PC-3 (cell line): ENCODE measurements around the gene PCDHGC3. TPM values are rescaled to one million over a fixed set of nuclear protein-coding genes. Genes with fewer than 3 reads are reported as not detected.

Experiments used
- ATAC-seq: fragments of 200-7000 bp; cut with Tn5 transposase; 2 replicates; pipeline ENCODE4 v1.9.1; 2020; ENCODE audit warnings: mild to moderate bottlenecking, moderate library complexity
- BruUV-seq: library from RNA; stranded (reverse); fragments of 400-500 nt; replicated peaks from 2 replicates; lab custom pipeline; 2021; lab: Mats Ljungman, UMichigan
- CTCF ChIA-PET: fragments of 300-600 bp; sonication (Branson Sonifier 250); formaldehyde crosslinking; loops from one replicate; lab custom pipeline; 2022; ENCODE audit warnings: antibody characterized with exemption; lab: Charles Lee
- POLR2A ChIA-PET: fragments of 300-600 bp; sonication (Branson Sonifier 250); formaldehyde crosslinking; loops from one replicate; lab custom pipeline; 2022; ENCODE audit warnings: antibody characterized with exemption; ENCODE audit not compliant: unreplicated experiment; lab: Charles Lee
- DNase-seq: peaks from one replicate; pipeline ENCODE4 v3.0.0-alpha.2; 2015
- H2AFZ ChIP-seq: fragments of 300-600 bp; sonication (generic); 2 replicates; pipeline ENCODE4 v1.6.0; 2016; ENCODE audit warnings: antibody characterized with exemption, low read length
- H3F3A ChIP-seq: fragments of 300-600 bp; sonication (generic); one replicate; pipeline ENCODE4 v1.6.0; 2017; ENCODE audit warnings: antibody characterized with exemption, low read length, control low read depth, mild to moderate bottlenecking; ENCODE audit not compliant: unreplicated experiment
- H3K27ac ChIP-seq: fragments of 300-600 bp; sonication (generic); 2 replicates; pipeline ENCODE4 v1.5.1; 2016; ENCODE audit warnings: mild to moderate bottlenecking, low read length
- H3K27me3 ChIP-seq: fragments of 300-600 bp; sonication (generic); 2 replicates; pipeline ENCODE4 v1.6.1; 2016; ENCODE audit warnings: low read length, mixed read lengths
- H3K36me3 ChIP-seq: fragments of 300-600 bp; sonication (generic); 2 replicates; pipeline ENCODE4 v1.6.1; 2016; ENCODE audit warnings: low read depth, mixed run types, low read length, mixed read lengths
- H3K4me1 ChIP-seq: fragments of 300-600 bp; sonication (generic); 2 replicates; pipeline ENCODE4 v1.5.1; 2016; ENCODE audit warnings: low read length; ENCODE audit not compliant: insufficient read depth
- H3K4me2 ChIP-seq: fragments of 300-600 bp; sonication (generic); 2 replicates; pipeline ENCODE4 v1.6.0; 2016; ENCODE audit warnings: low read length
- H3K4me3 ChIP-seq: fragments of 300-600 bp; sonication (generic); 2 replicates; pipeline ENCODE4 v1.5.1; 2016; ENCODE audit warnings: mild to moderate bottlenecking, low read length, mixed read lengths
- H3K79me2 ChIP-seq: fragments of 300-600 bp; sonication (generic); 2 replicates; pipeline ENCODE4 v1.6.1; 2017; ENCODE audit warnings: low read length, mixed read lengths
- H3K9ac ChIP-seq: fragments of 300-600 bp; sonication (generic); 2 replicates; pipeline ENCODE4 v1.6.0; 2016; ENCODE audit warnings: mild to moderate bottlenecking, low read length
- H3K9me2 ChIP-seq: fragments of 300-600 bp; sonication (generic); replicated peaks from 2 replicates; pipeline ENCODE4 v1.6.1; 2016; ENCODE audit warnings: mixed run types, low read length, mixed read lengths
- H3K9me3 ChIP-seq: fragments of 300-600 bp; sonication (generic); 2 replicates; pipeline ENCODE4 v1.6.1; 2016; ENCODE audit warnings: low read length, mixed read lengths
- H4K20me1 ChIP-seq: fragments of 300-600 bp; sonication (generic); 2 replicates; pipeline ENCODE4 v1.6.1; 2016; ENCODE audit warnings: low read length, mixed read lengths
- EZH2 ChIP-seq: fragments of 300-600 bp; sonication (generic); IDR thresholded peaks from one replicate; pipeline ENCODE4 v1.6.1; 2017; ENCODE audit warnings: antibody characterized with exemption, mild to moderate bottlenecking, low read length; ENCODE audit not compliant: unreplicated experiment
- EZH2phosphoT487 ChIP-seq: fragments of 300-600 bp; sonication (generic); IDR thresholded peaks from 2 replicates; pipeline ENCODE4 v1.6.1; 2018; ENCODE audit warnings: mild to moderate bottlenecking, antibody characterized with exemption, low read length, borderline replicate concordance
- intact Hi-C: fragments of 100-400 bp; cut with micrococcal nuclease; formaldehyde crosslinking; loops from 2 replicates; pipeline ENCODE4 v1.9.0; 2023
- total RNA-seq: library from RNA; depleted of rRNA; stranded (reverse); fragments of >200 nt; gene quantifications from 2 replicates; pipeline ENCODE4 v1.2.3, GENCODE V29; 2014
- TF ChIP-seq, protein P1 (sequence below): fragments of 300-600 bp; sonication (generic); conservative IDR thresholded peaks from 2 replicates; pipeline ENCODE4 v1.5.1; 2017; ENCODE audit warnings: antibody characterized with exemption, low read depth, mild to moderate bottlenecking, low read length

PCDHGC3 gene
- total RNA-seq, 1 experiment from 2014 or later = 2.1 TPM

DNA sequence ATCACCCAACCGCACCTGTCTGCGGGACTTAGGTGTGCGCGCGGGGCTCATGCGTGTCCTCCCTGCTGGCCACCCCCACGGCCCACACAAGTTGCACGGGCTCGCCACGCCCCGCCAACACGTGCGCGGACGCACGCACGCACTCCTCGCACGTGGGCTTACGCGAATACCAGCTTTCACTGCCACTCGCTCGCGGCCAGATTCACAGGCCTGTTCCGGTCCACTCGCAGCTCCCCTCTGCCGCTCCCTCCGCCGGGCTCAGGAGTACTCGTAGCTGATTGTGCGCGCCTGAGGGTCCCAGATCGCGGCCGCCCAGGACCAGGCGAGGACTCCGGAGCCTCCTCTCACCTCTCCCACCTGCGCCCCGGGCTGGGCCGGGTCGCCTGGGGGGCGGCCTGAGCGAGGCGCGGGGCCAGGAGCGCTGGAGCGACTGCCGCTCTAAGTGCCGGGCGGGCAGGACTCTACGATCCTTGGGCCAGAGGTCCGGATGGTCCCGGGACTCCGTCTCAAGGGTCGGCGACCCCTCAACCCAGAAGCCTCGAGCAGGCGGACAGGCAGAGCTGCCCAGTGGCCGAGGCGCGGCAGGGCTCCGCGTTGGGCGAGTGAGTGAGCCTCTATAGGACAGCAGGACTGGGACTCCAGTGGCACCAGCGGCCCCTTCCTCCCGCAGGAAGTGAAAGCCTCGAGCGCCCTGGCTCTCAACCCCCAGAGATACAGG lies 16.6 kb downstream of the PCDHGC3 start:
- H2AFZ ChIP-seq = no peak overlapping the region
- H3K79me2 ChIP-seq = no peaks in the 10 kb centered on the region
- no TSS peak for BruUV-seq
- no peaks in the 10 kb centered on the region for H3F3A ChIP-seq
- no peaks in the 10 kb centered on the region for H3K27me3 ChIP-seq
- DNase-seq (no peak), ATAC-seq (no peak)
- ChIA-PET CTCF (no interaction called here), POLR2A (no interaction called here)
- H3K4me3 ChIP-seq = no peak overlapping the region
- H3K4me1 ChIP-seq = peaks cover 15% of the 10 kb centered on the region; the same call in 1 of the 2 replicates
- no peak overlapping the region for H3K27ac ChIP-seq
- no peaks in the 10 kb centered on the region for H4K20me1 ChIP-seq
- no peaks in the 10 kb centered on the region for H3K36me3 ChIP-seq
- TF ChIP-seq EZH2 (no peak), EZH2phosphoT487 (no peak)
- TF ChIP-seq, protein P1, sequence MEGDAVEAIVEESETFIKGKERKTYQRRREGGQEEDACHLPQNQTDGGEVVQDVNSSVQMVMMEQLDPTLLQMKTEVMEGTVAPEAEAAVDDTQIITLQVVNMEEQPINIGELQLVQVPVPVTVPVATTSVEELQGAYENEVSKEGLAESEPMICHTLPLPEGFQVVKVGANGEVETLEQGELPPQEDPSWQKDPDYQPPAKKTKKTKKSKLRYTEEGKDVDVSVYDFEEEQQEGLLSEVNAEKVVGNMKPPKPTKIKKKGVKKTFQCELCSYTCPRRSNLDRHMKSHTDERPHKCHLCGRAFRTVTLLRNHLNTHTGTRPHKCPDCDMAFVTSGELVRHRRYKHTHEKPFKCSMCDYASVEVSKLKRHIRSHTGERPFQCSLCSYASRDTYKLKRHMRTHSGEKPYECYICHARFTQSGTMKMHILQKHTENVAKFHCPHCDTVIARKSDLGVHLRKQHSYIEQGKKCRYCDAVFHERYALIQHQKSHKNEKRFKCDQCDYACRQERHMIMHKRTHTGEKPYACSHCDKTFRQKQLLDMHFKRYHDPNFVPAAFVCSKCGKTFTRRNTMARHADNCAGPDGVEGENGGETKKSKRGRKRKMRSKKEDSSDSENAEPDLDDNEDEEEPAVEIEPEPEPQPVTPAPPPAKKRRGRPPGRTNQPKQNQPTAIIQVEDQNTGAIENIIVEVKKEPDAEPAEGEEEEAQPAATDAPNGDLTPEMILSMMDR = no peak
- H3K9ac ChIP-seq = no peak overlapping the region
- intact Hi-C loops = no loop called here
- no peaks in the 10 kb centered on the region for H3K9me3 ChIP-seq
- no peaks in the 10 kb centered on the region for H3K9me2 ChIP-seq
- H3K4me2 ChIP-seq = no peak overlapping the region

DNA sequence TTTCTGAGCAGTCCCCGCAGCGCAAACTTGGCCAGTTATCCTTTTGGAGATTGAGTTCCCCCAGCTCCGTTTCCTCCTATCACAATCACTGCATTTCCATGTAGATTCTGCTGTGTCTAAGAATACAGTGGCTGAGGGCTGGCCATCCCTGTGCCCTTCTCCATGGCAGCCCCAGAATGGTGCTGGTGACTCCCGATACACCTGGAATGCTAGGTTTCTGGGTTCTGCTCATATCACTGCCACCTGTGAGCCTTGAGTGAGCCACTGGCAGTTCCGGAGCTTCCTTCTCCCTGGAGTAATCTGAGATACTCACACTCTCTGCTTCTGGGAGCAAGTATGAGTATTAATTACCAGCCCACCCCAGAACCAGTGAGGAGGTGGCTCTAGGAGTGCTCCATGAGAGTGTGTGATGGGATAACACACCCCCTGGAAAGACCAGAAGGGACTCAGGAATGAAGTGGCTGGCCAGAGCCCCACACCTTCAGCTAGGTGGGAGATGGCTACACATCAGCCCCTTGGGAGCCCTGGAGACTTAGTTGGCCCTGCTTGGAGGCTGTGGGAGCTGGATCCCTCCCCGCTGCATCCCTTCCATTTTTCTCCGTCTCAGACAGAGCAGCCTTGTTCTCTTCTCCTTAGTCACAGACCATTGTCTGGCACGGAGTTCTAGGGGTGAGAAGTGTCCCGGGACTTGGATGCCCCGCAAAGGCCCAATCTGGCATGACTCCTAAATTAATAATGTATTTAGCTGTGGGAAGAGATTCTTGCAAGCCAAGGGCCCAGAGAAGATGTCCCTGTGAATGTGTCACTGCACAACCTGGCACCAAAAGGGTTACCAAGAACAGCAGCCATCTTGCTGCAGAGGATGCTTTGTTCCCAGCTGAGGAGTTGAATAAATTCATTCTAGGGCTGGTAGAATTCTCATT lies 18.0 kb downstream of the PCDHGC3 start:
- Histone ChIP-seq H3K4me2 (no peak overlapping the region), H3K9ac (no peak overlapping the region), H3K27ac (no peak overlapping the region), H3K79me2 (no peaks in the 10 kb centered on the region), H3K9me2 (no peaks in the 10 kb centered on the region), H4K20me1 (no peaks in the 10 kb centered on the region), H3F3A (no peaks in the 10 kb centered on the region), H3K4me1 (peaks cover 10% of the 10 kb centered on the region; the same call in 1 of the 2 replicates), H3K36me3 (no peaks in the 10 kb centered on the region), H3K4me3 (no peak overlapping the region), H3K9me3 (no peaks in the 10 kb centered on the region), H3K27me3 (no peaks in the 10 kb centered on the region), H2AFZ (no peak overlapping the region)
- TF ChIP-seq EZH2phosphoT487 = no peak
- TF ChIP-seq, protein P1 = no peak
- BruUV-seq = no TSS peak
- intact Hi-C loops = no loop called here
- ATAC-seq (no peak), DNase-seq (no peak)
- CTCF ChIA-PET = no interaction called here
- POLR2A ChIA-PET = no interaction called here
